ENCODE measurements around the gene DOCK8.

GRCh38 chr9:221989-222776 lies 7.5 kb downstream of the DOCK8 start:
- TF ChIP-seq PATZ1 (CRISPR knock-in tag; IDR thresholded peaks at IDR 0.05; ENCODE audit: borderline replicate concordance) (no peak), ZFP3 (CRISPR knock-in tag; IDR thresholded peaks at IDR 0.05) (no peak), TCF4 (CRISPR knock-in tag; IDR thresholded peaks at IDR 0.05; ENCODE audit: borderline replicate concordance) (no peak), BACH2 (CRISPR knock-in tag; IDR thresholded peaks at IDR 0.05; ENCODE audit: borderline replicate concordance) (no peak), PPARA (CRISPR knock-in tag; IDR thresholded peaks at IDR 0.05; ENCODE audit: borderline replicate concordance) (no peak), ZNF565 (CRISPR knock-in tag; conservative IDR thresholded peaks at IDR 0.05; ENCODE audit: low read depth) (no peak)
- TF ChIP-seq, protein P1, sequence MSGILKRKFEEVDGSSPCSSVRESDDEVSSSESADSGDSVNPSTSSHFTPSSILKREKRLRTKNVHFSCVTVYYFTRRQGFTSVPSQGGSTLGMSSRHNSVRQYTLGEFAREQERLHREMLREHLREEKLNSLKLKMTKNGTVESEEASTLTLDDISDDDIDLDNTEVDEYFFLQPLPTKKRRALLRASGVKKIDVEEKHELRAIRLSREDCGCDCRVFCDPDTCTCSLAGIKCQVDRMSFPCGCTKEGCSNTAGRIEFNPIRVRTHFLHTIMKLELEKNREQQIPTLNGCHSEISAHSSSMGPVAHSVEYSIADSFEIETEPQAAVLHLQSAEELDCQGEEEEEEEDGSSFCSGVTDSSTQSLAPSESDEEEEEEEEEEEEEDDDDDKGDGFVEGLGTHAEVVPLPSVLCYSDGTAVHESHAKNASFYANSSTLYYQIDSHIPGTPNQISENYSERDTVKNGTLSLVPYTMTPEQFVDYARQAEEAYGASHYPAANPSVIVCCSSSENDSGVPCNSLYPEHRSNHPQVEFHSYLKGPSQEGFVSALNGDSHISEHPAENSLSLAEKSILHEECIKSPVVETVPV (CRISPR knock-in tag; IDR thresholded peaks at IDR 0.05): no peak

Measured in SK-N-SH treated with all-trans-retinoic acid at 6 μM for 48 hours (cell line).